ENCODE data around the gene SPTB.

Gene SPTB

GRCh38 chr14:64880221-64881121 lies 764 bp upstream of the SPTB start:
- DNase-seq = peak in 1 of 2 donors; percentile 22

GRCh38 chr14:64878837-64879634 lies 671 bp downstream of the SPTB start:
- no peak for DNase-seq

- DNase-seq = no peak
These were observed 1.9 kb downstream of the SPTB start for GRCh38 chr14:64877846-64878245.

- DNase-seq = no peak
These were observed 4.4 kb downstream of the SPTB start for GRCh38 chr14:64875350-64875749.

GRCh38 chr14:64873506-64874219 lies 6.0 kb downstream of the SPTB start:
- no peak for DNase-seq

- DNase-seq = no peak
These were observed 8.4 kb downstream of the SPTB start for GRCh38 chr14:64871344-64871743.

- DNase-seq = no peak
These were observed 9.5 kb downstream of the SPTB start for GRCh38 chr14:64870160-64870559.

GRCh38 chr14:64868841-64869240 lies 10.9 kb downstream of the SPTB start:
- DNase-seq = no peak

GRCh38 chr14:64868379-64868778 lies 11.3 kb downstream of the SPTB start:
- DNase-seq = no peak

GRCh38 chr14:64867182-64867581 lies 12.5 kb downstream of the SPTB start:
- DNase-seq = no peak

GRCh38 chr14:64865992-64866391 lies 13.7 kb downstream of the SPTB start:
- no peak for DNase-seq

GRCh38 chr14:64865109-64865508 lies 14.6 kb downstream of the SPTB start:
- peak in 1 of 2 donors; percentile 25 for DNase-seq

- no peak for DNase-seq
These were observed 15.4 kb downstream of the SPTB start for GRCh38 chr14:64864258-64864657.

GRCh38 chr14:64861916-64862315 lies 17.8 kb downstream of the SPTB start:
- no peak for DNase-seq

GRCh38 chr14:64860039-64860438 lies 19.7 kb downstream of the SPTB start:
- DNase-seq = no peak

- DNase-seq = no peak
These were observed 21.5 kb downstream of the SPTB start for GRCh38 chr14:64857979-64858744.

- DNase-seq = no peak
These were observed 22.9 kb downstream of the SPTB start for GRCh38 chr14:64856529-64857445.

GRCh38 chr14:64855721-64856528 lies 23.8 kb downstream of the SPTB start:
- no peak for DNase-seq

GRCh38 chr14:64850369-64851137 lies 29.2 kb downstream of the SPTB start:
- no peak for DNase-seq

- DNase-seq = no peak
These were observed 29.8 kb downstream of the SPTB start for GRCh38 chr14:64849940-64850339.

All from hippocampal formation (tissue), 2 donors.